HCT116 (cell line): Measurements from ENCODE around the gene UBE2D4.

ENCODE experiments used
- CEBPB ChIP-seq: IDR thresholded peaks from 2 replicates; pipeline ENCODE4 v1.6.1; 2012; ENCODE audit warnings: low read depth
- CTCF ChIP-seq, 3 experiments: fragments of 200-600 bp in 1 of 3; sonication (generic) in 1 of 3; IDR thresholded peaks in 2 of 3; conservative IDR thresholded peaks in 1 of 3; 2 replicates each; pipeline ENCODE4 v1.5.1; 2012 to 2017; ENCODE audit warnings: low read depth in 2 of 3, low read length in 2 of 3, antibody characterized with exemption in 1 of 3, borderline replicate concordance in 1 of 3, control low read depth in 1 of 3, mild to moderate bottlenecking in 1 of 3, mixed read lengths in 1 of 3, mixed run types in 1 of 3, moderate library complexity in 1 of 3; ENCODE audit not compliant: insufficient read depth in 1 of 3
- EZH2phosphoT487 ChIP-seq: fragments of 200-600 bp; IDR thresholded peaks from 2 replicates; pipeline ENCODE4 v1.6.1; 2018; ENCODE audit warnings: antibody characterized with exemption, borderline replicate concordance
- POLR2AphosphoS5 ChIP-seq: IDR thresholded peaks from 2 replicates; pipeline ENCODE4 v1.6.1; 2011; ENCODE audit warnings: mild to moderate bottlenecking, low read depth, low read length, moderate library complexity
- REST ChIP-seq: IDR thresholded peaks from 2 replicates; pipeline ENCODE4 v1.6.1; 2012; ENCODE audit warnings: low read depth

GRCh38 chr7:43902542-43903054 is 23.6 kb upstream of the UBE2D4 start:
- TF ChIP-seq CEBPB (no peak), EZH2phosphoT487 (no peak), REST (no peak), CTCF (IDR thresholded peaks at IDR 0.05 in 2 of 3, conservative IDR thresholded peaks at IDR 0.05 in 1 of 3; ENCODE audit: borderline replicate concordance in 1 of 3, insufficient read depth in 1 of 3, low read depth in 2 of 3, low read length in 2 of 3) (no peak), POLR2AphosphoS5 (no peak)
